GM20000 (cell line): ENCODE results near the gene DNAJC5.

Source experiments
- DNase-seq: peaks from one replicate; pipeline ENCODE4 v3.0.0; 2012; ENCODE audit warnings: low spot score
- CTCF ChIP-seq: IDR thresholded peaks from 2 replicates; pipeline ENCODE4 v1.5.1; 2012; ENCODE audit warnings: mild to moderate bottlenecking, control low read depth; ENCODE audit errors: extremely low read depth, missing control alignments

The DNAJC5 gene

GRCh38 chr20:63891061-63892002, 3.6 kb upstream of the DNAJC5 start:
- DNase-seq: no peak

GRCh38 chr20:63892402-63892801, 2.5 kb upstream of the DNAJC5 start:
- no peak for TF ChIP-seq CTCF
- DNase-seq: no peak

More at GRCh38 chr20:63891061-63892002, 3.6 kb upstream of the DNAJC5 start:
- TF ChIP-seq CTCF: no peak

- TF ChIP-seq CTCF: no peak
- no peak for DNase-seq
Measured at GRCh38 chr20:63893999-63894357, 948 bp upstream of the DNAJC5 start.

- no peak for TF ChIP-seq CTCF
- DNase-seq: no peak
Measured at GRCh38 chr20:63895202-63895951, 451 bp downstream of the DNAJC5 start.

GRCh38 chr20:63895952-63896263, 982 bp downstream of the DNAJC5 start:
- TF ChIP-seq CTCF: no peak
- no peak for DNase-seq

- DNase-seq: peak; percentile 78
- no peak for TF ChIP-seq CTCF
Measured at GRCh38 chr20:63896264-63897105, 1.6 kb downstream of the DNAJC5 start.
